ENCODE measurements around the gene MYL10. TPM values are rescaled to one million over a fixed set of nuclear protein-coding genes. Genes with fewer than 3 reads are reported as not detected.

Gene MYL10
- total RNA-seq, 1 experiment from 2014 or later: not detected

GRCh38 chr7:101663747-101664146 lies 34.7 kb upstream of the MYL10 start:
- Mint-ChIP-seq H3K36me3 (ENCODE audit: insufficient read depth, unreplicated experiment) (peaks cover 5% of the 10 kb centered on the region), H3K4me3 (ENCODE audit: unreplicated experiment) (no peak overlapping the region), H3K4me1 (ENCODE audit: low read depth, unreplicated experiment) (peaks cover 12% of the 10 kb centered on the region), H3K9me3 (ENCODE audit: unreplicated experiment) (peaks cover 5% of the 10 kb centered on the region), H3K27me3 (ENCODE audit: insufficient read depth, unreplicated experiment) (no peaks in the 10 kb centered on the region), H3K27ac (ENCODE audit: unreplicated experiment) (no peak overlapping the region)
- H3K4me1 ChIP-seq: peaks cover 13% of the 10 kb centered on the region; the same call in 1 of the 2 replicates
- H3K9me3 ChIP-seq: peaks cover 4% of the 10 kb centered on the region; the same call in 1 of the 2 replicates
- no peak for TF ChIP-seq CTCF (IDR thresholded peaks at IDR 0.05; ENCODE audit: insufficient read depth in 1 of 2, low read depth in 1 of 2, low read length in 1 of 2, severe bottlenecking in 1 of 2, unreplicated experiment in 1 of 2)
- no TSS peak for BruUV-seq (replicated peaks)
- no peak for DNase-seq
- CTCF ChIA-PET: no interaction called here
- no peak overlapping the region for H3K4me3 ChIP-seq (ENCODE audit: low read depth, low read length)
- H3K36me3 ChIP-seq (ENCODE audit: control insufficient read depth, insufficient read depth, low read length): no peaks in the 10 kb centered on the region
- intact Hi-C loops (cut with micrococcal nuclease; ENCODE audit: unreplicated experiment): no loop called here
- no peaks in the 10 kb centered on the region for H3K27me3 ChIP-seq (replicated peaks; ENCODE audit: control insufficient read depth, insufficient read depth, low read length)
- POLR2A ChIA-PET: no interaction called here

GRCh38 chr7:101662447-101662998 lies 33.4 kb upstream of the MYL10 start:
- no peak overlapping the region for H3K4me3 Mint-ChIP-seq (ENCODE audit: unreplicated experiment)
- intact Hi-C loops (cut with micrococcal nuclease; ENCODE audit: unreplicated experiment): no loop called here
- POLR2A ChIA-PET: no interaction called here

GRCh38 chr7:101659706-101660105 lies 30.6 kb upstream of the MYL10 start:
- Histone ChIP-seq H3K9me3 (peaks cover 4% of the 10 kb centered on the region; the same call in 1 of the 2 replicates), H3K4me3 (ENCODE audit: low read depth, low read length) (no peak overlapping the region), H3K27me3 (replicated peaks; ENCODE audit: control insufficient read depth, insufficient read depth, low read length) (no peaks in the 10 kb centered on the region), H3K36me3 (ENCODE audit: control insufficient read depth, insufficient read depth, low read length) (no peaks in the 10 kb centered on the region), H3K4me1 (peaks cover 13% of the 10 kb centered on the region; the same call in 1 of the 2 replicates)
- Mint-ChIP-seq H3K4me3 (ENCODE audit: unreplicated experiment) (no peak overlapping the region), H3K4me1 (ENCODE audit: low read depth, unreplicated experiment) (peaks cover 13% of the 10 kb centered on the region), H3K36me3 (ENCODE audit: insufficient read depth, unreplicated experiment) (no peaks in the 10 kb centered on the region), H3K9me3 (ENCODE audit: unreplicated experiment) (no peaks in the 10 kb centered on the region), H3K27me3 (ENCODE audit: insufficient read depth, unreplicated experiment) (no peaks in the 10 kb centered on the region), H3K27ac (ENCODE audit: unreplicated experiment) (no peak overlapping the region)
- POLR2A ChIA-PET: no interaction called here
- TF ChIP-seq CTCF (IDR thresholded peaks at IDR 0.05; ENCODE audit: insufficient read depth in 1 of 2, low read depth in 1 of 2, low read length in 1 of 2, severe bottlenecking in 1 of 2, unreplicated experiment in 1 of 2): no peak
- BruUV-seq (replicated peaks): no TSS peak
- intact Hi-C loops (cut with micrococcal nuclease; ENCODE audit: unreplicated experiment): loop anchor here (10.0 kb wide), 1 partner anchor 55 kb away; no protein-coding TSS in a partner anchor
- DNase-seq: no peak
- CTCF ChIA-PET: no interaction called here

More at GRCh38 chr7:101662447-101662998, 33.4 kb upstream of the MYL10 start:
- H3K27me3 ChIP-seq (replicated peaks; ENCODE audit: control insufficient read depth, insufficient read depth, low read length): no peaks in the 10 kb centered on the region
- Mint-ChIP-seq H3K27me3 (ENCODE audit: insufficient read depth, unreplicated experiment) (no peaks in the 10 kb centered on the region), H3K4me1 (ENCODE audit: low read depth, unreplicated experiment) (peaks cover 13% of the 10 kb centered on the region), H3K9me3 (ENCODE audit: unreplicated experiment) (no peaks in the 10 kb centered on the region), H3K36me3 (ENCODE audit: insufficient read depth, unreplicated experiment) (no peaks in the 10 kb centered on the region), H3K27ac (ENCODE audit: unreplicated experiment) (no peak overlapping the region)
- CTCF ChIA-PET: no interaction called here
- no peak for TF ChIP-seq CTCF (IDR thresholded peaks at IDR 0.05; ENCODE audit: insufficient read depth in 1 of 2, low read depth in 1 of 2, low read length in 1 of 2, severe bottlenecking in 1 of 2, unreplicated experiment in 1 of 2)
- no TSS peak for BruUV-seq (replicated peaks)
- peaks cover 13% of the 10 kb centered on the region; the same call in 1 of the 2 replicates for H3K4me1 ChIP-seq
- no peak overlapping the region for H3K4me3 ChIP-seq (ENCODE audit: low read depth, low read length)
- H3K9me3 ChIP-seq: peaks cover 4% of the 10 kb centered on the region; the same call in 1 of the 2 replicates
- DNase-seq: no peak
- H3K36me3 ChIP-seq (ENCODE audit: control insufficient read depth, insufficient read depth, low read length): no peaks in the 10 kb centered on the region

Data from Caco-2 (cell line).